H1 (cell line): Measurements from ENCODE around the gene PLXNA3. TPM values are rescaled to one million over a fixed set of nuclear protein-coding genes. Genes with fewer than 3 reads are reported as not detected.

Experiments used
- CTCF ChIA-PET: fragments of 300-600 bp; sonication (Branson Sonifier 250); formaldehyde crosslinking; loops from one replicate; lab custom pipeline; 2021; ENCODE audit not compliant: partially characterized antibody; lab: Charles Lee
- POLR2A ChIA-PET: fragments of 300-600 bp; sonication (Branson Sonifier 250); formaldehyde crosslinking; loops from one replicate; lab custom pipeline; 2021; ENCODE audit warnings: inconsistent platforms; ENCODE audit not compliant: partially characterized antibody; lab: Charles Lee
- DNase-seq, 2 experiments: peaks; one replicate each; pipeline versions ENCODE4 v3.0.0 to v3.0.0-alpha.2; 2010 to 2022; ENCODE audit warnings: low spot score in 2 of 2, low read depth in 1 of 2, mixed read lengths in 1 of 2
- FAIRE-seq: peaks from 2 replicates; lab custom pipeline; 2011; peaks lifted over from hg19 to GRCh38; lab: Jason Lieb, UNC
- H2AFZ ChIP-seq: 2 replicates; pipeline ENCODE4 v1.8.1; 2012; ENCODE audit warnings: low read length, inconsistent platforms
- H2AK5ac ChIP-seq: 2 replicates; pipeline ENCODE4 v1.6.1; 2013; ENCODE audit warnings: low read depth, low read length
- H2BK120ac ChIP-seq: replicated peaks from 2 replicates; pipeline ENCODE3; 2013; ENCODE audit warnings: low read depth, low read length, inconsistent platforms
- H2BK12ac ChIP-seq: 2 replicates; pipeline ENCODE4 v1.6.1; 2013; ENCODE audit warnings: low read depth, low read length
- H2BK15ac ChIP-seq: 2 replicates; pipeline ENCODE4 v1.6.1; 2013; ENCODE audit warnings: low read length
- H2BK20ac ChIP-seq: 2 replicates; pipeline ENCODE4 v1.6.1; 2013; ENCODE audit warnings: low read length
- H2BK5ac ChIP-seq: 2 replicates; pipeline ENCODE4 v1.6.1; 2013; ENCODE audit warnings: low read depth, low read length
- H3K14ac ChIP-seq: 2 replicates; pipeline ENCODE4 v1.6.1; 2013; ENCODE audit warnings: inconsistent platforms; ENCODE audit not compliant: insufficient read length
- H3K18ac ChIP-seq: 2 replicates; pipeline ENCODE4 v1.6.1; 2013; ENCODE audit warnings: low read length; ENCODE audit errors: extremely low read depth
- H3K23ac ChIP-seq: 2 replicates; pipeline ENCODE4 v1.6.1; 2013; ENCODE audit warnings: inconsistent platforms; ENCODE audit not compliant: insufficient read length
- H3K23me2 ChIP-seq: 2 replicates; pipeline ENCODE4 v1.6.1; 2013; ENCODE audit warnings: low read depth, low read length
- H3K27ac ChIP-seq: 2 replicates; pipeline ENCODE4 v1.6.1; 2011; ENCODE audit warnings: low read depth, low read length, inconsistent platforms
- H3K27me3 ChIP-seq, 4 experiments: replicated peaks in 1 of 4; 1 replicate in 1 of 4; 2 replicates in 3 of 4; pipeline versions ENCODE4 v1.6.1 to v1.8.1; 2011 to 2013; ENCODE audit warnings: low read length in 3 of 4, mild to moderate bottlenecking in 3 of 4, inconsistent platforms in 2 of 4, mixed read lengths in 2 of 4, moderate library complexity in 1 of 4; ENCODE audit not compliant: control insufficient read depth in 3 of 4, insufficient read depth in 3 of 4; ENCODE audit errors: extremely low read depth in 1 of 4
- H3K36me3 ChIP-seq, 4 experiments: 2 replicates each; pipeline versions ENCODE4 v1.6.1 to v1.8.1; 2011 to 2013; ENCODE audit warnings: mild to moderate bottlenecking in 4 of 4, low read length in 3 of 4, moderate library complexity in 2 of 4, control low read depth in 1 of 4, inconsistent platforms in 1 of 4; ENCODE audit not compliant: insufficient read depth in 4 of 4, control insufficient read depth in 2 of 4
- H3K4ac ChIP-seq: replicated peaks from 2 replicates; pipeline ENCODE3; 2013; ENCODE audit warnings: low read length, low read depth, mixed read lengths, inconsistent platforms; ENCODE audit not compliant: insufficient read length
- H3K4me1 ChIP-seq, 4 experiments: replicated peaks in 1 of 4; 1 replicate in 1 of 4; 2 replicates in 3 of 4; pipeline versions ENCODE4 v1.6.1 to v1.8.1; 2011 to 2013; ENCODE audit warnings: low read length in 3 of 4, inconsistent platforms in 2 of 4, mixed read lengths in 1 of 4; ENCODE audit not compliant: insufficient read depth in 4 of 4, control insufficient read depth in 3 of 4
- H3K4me2 ChIP-seq, 2 experiments: 2 replicates each; pipeline versions ENCODE4 v1.6.1 to v1.8.1; 2011 to 2013; ENCODE audit warnings: low read depth in 2 of 2, low read length in 2 of 2, control low read depth in 1 of 2, inconsistent platforms in 1 of 2, mild to moderate bottlenecking in 1 of 2; ENCODE audit not compliant: insufficient read depth in 1 of 2
- H3K4me3 ChIP-seq, 4 experiments: fragments of 200-600, 300-600 bp in 1 of 4; sonication (generic), shearing (Covaris generic), sonication (Bioruptor Twin) in 1 of 4; 2 replicates each; pipeline versions ENCODE4 v1.5.1 to v1.8.1; 2011 to 2016; ENCODE audit warnings: low read length in 4 of 4, low read depth in 3 of 4, control low read depth in 2 of 4, inconsistent platforms in 2 of 4, mild to moderate bottlenecking in 2 of 4, mixed read lengths in 1 of 4, moderate library complexity in 1 of 4; ENCODE audit not compliant: insufficient read depth in 2 of 4; ENCODE audit errors: extremely low read depth in 1 of 4
- H3K56ac ChIP-seq: replicated peaks from 2 replicates; pipeline ENCODE3; 2013; ENCODE audit warnings: low read depth, mild to moderate bottlenecking, mixed read lengths, low read length, inconsistent platforms; ENCODE audit not compliant: insufficient read length
- H3K79me1 ChIP-seq: 2 replicates; pipeline ENCODE4 v1.6.1; 2013; ENCODE audit warnings: low read depth, low read length, control low read depth
- H3K79me2 ChIP-seq, 2 experiments: 2 replicates each; pipeline versions ENCODE4 v1.6.1 to v1.8.1; 2012 to 2013; ENCODE audit warnings: low read length in 2 of 2, mild to moderate bottlenecking in 2 of 2, inconsistent platforms in 1 of 2; ENCODE audit not compliant: insufficient read depth in 2 of 2, control insufficient read depth in 1 of 2
- H3K9ac ChIP-seq, 4 experiments: replicated peaks in 1 of 4; 1 replicate in 1 of 4; 2 replicates in 3 of 4; pipeline versions ENCODE4 v1.6.1 to v1.8.1; 2011 to 2013; ENCODE audit warnings: low read depth in 3 of 4, low read length in 3 of 4, control low read depth in 2 of 4, mild to moderate bottlenecking in 2 of 4, moderate library complexity in 2 of 4, inconsistent platforms in 1 of 4; ENCODE audit errors: extremely low read depth in 1 of 4
- H3K9me3 ChIP-seq, 2 experiments: 2 replicates each; pipeline versions ENCODE4 v1.6.1 to v1.8.1; 2012 to 2013; ENCODE audit warnings: mild to moderate bottlenecking in 2 of 2, moderate library complexity in 2 of 2, control low read depth in 1 of 2, inconsistent platforms in 1 of 2, low read depth in 1 of 2, low read length in 1 of 2, mixed read lengths in 1 of 2; ENCODE audit not compliant: insufficient read depth in 2 of 2
- H4K20me1 ChIP-seq, 2 experiments: replicated peaks in 1 of 2; 2 replicates each; pipeline versions ENCODE3 to v1.8.1; 2011 to 2013; ENCODE audit warnings: inconsistent platforms in 2 of 2, low read length in 2 of 2, mild to moderate bottlenecking in 1 of 2; ENCODE audit not compliant: insufficient read depth in 2 of 2, control insufficient read depth in 1 of 2
- H4K5ac ChIP-seq: 2 replicates; pipeline ENCODE4 v1.6.1; 2013; ENCODE audit warnings: low read length, low read depth, mixed read lengths, inconsistent platforms; ENCODE audit not compliant: insufficient read length
- H4K8ac ChIP-seq: 2 replicates; pipeline ENCODE4 v1.8.0; 2013; ENCODE audit warnings: mild to moderate bottlenecking, moderate library complexity, low read length, inconsistent platforms; ENCODE audit not compliant: insufficient read depth; ENCODE audit errors: extremely low read depth
- H4K91ac ChIP-seq: replicated peaks from 2 replicates; pipeline ENCODE3; 2013; ENCODE audit warnings: low read length, mixed read lengths, inconsistent platforms; ENCODE audit not compliant: insufficient read length
- CHD1 ChIP-seq: IDR thresholded peaks from 2 replicates; pipeline ENCODE4 v1.6.1; 2012; ENCODE audit warnings: low read depth, low read length, improper control_type of control experiment
- E2F6 ChIP-seq: IDR thresholded peaks from 2 replicates; pipeline ENCODE4 v1.6.1; 2012; ENCODE audit warnings: inconsistent platforms
- KDM5A ChIP-seq: fragments of 200-600 bp; IDR thresholded peaks from 2 replicates; pipeline ENCODE4 v1.7.1; 2012; ENCODE audit warnings: mild to moderate bottlenecking, low read length, inconsistent platforms, mixed read lengths
- NANOG ChIP-seq: IDR thresholded peaks from 2 replicates; pipeline ENCODE4 v1.6.1; 2011; ENCODE audit warnings: low read length, low read depth, mild to moderate bottlenecking, inconsistent platforms; ENCODE audit not compliant: insufficient read depth, poor library complexity, severe bottlenecking
- NRF1 ChIP-seq: IDR thresholded peaks from 2 replicates; pipeline ENCODE4 v1.6.1; 2011; ENCODE audit warnings: mild to moderate bottlenecking, low read depth, low read length, improper control_type of control experiment
- PHF8 ChIP-seq: fragments of 200-600 bp; sonication (generic); conservative IDR thresholded peaks from 2 replicates; pipeline ENCODE4 v1.7.1; 2012; ENCODE audit warnings: low read depth, mild to moderate bottlenecking, inconsistent platforms, low read length, moderate library complexity
- RXRA ChIP-seq: IDR thresholded peaks from 2 replicates; pipeline ENCODE4 v1.6.1; 2011; ENCODE audit warnings: low read depth, mild to moderate bottlenecking, low read length, moderate library complexity; ENCODE audit not compliant: insufficient read depth
- SIRT6 ChIP-seq: IDR thresholded peaks from one replicate; pipeline ENCODE4 v1.7.1; 2012; ENCODE audit warnings: low read length, inconsistent platforms
- SUZ12 ChIP-seq: fragments of 200-600 bp; sonication (generic); IDR thresholded peaks from 2 replicates; pipeline ENCODE4 v1.6.1; 2012; ENCODE audit warnings: mild to moderate bottlenecking, inconsistent platforms, low read length, moderate library complexity, mixed read lengths
- TAF7 ChIP-seq: optimal IDR thresholded peaks from 2 replicates; pipeline ENCODE3; 2011; ENCODE audit warnings: low read depth, mild to moderate bottlenecking, inconsistent platforms, low read length, moderate library complexity, borderline replicate concordance
- USF2 ChIP-seq: IDR thresholded peaks from 2 replicates; pipeline ENCODE4 v1.6.1; 2011; ENCODE audit warnings: low read length, improper control_type of control experiment
- WGBS, 2 experiments: shearing (Covaris generic) in 1 of 2; methylation state at CpG; one replicate each; pipeline versions ENCODE4 v1.1.6 to v1.1.7; 2013 to 2015; ENCODE audit warnings: low lambda C conversion rate in 2 of 2, mixed read lengths in 2 of 2, inconsistent platforms in 1 of 2, low coverage in 1 of 2, missing lambda C conversion rate in 1 of 2; ENCODE audit not compliant: insufficient replicate concordance in 2 of 2, insufficient coverage in 1 of 2, insufficient read length in 1 of 2; ENCODE audit errors: extremely low coverage in 1 of 2, missing lambda C conversion rate in 1 of 2; 5-methylcytosine and 5-hydroxymethylcytosine counted together
- polyA plus RNA-seq, 7 experiments: library from polyadenylated mRNA; depleted of rRNA in 3 of 7; stranded (reverse) in 5 of 7; unstranded in 2 of 7; fragments of >200 nt in 5 of 7; fragments of 200-250 nt in 2 of 7; gene quantifications; 1 replicate in 5 of 7; 2 replicates in 1 of 7; 4 replicates in 1 of 7; pipeline versions ENCODE4 v1.2.1 to v1.2.3, GENCODE V29; 2011 to 2013; ENCODE audit warnings: missing spikeins in 2 of 7, mixed read lengths in 2 of 7
- total RNA-seq: library from RNA; stranded (reverse); fragmentation: NEBNext Ultra II Directional; extraction: Animal tissue kit (Norgen Biotek cat#: 25700); gene quantifications from 2 replicates; pipeline ENCODE4 v1.2.1, GENCODE V29; 2021

The PLXNA3 gene
- total and polyA plus RNA-seq, 2 of the 8 experiments (the other 6 are each of a cell fraction or from before 2014, with no cell fraction given), result 10.7 to 18.2 TPM

DNA sequence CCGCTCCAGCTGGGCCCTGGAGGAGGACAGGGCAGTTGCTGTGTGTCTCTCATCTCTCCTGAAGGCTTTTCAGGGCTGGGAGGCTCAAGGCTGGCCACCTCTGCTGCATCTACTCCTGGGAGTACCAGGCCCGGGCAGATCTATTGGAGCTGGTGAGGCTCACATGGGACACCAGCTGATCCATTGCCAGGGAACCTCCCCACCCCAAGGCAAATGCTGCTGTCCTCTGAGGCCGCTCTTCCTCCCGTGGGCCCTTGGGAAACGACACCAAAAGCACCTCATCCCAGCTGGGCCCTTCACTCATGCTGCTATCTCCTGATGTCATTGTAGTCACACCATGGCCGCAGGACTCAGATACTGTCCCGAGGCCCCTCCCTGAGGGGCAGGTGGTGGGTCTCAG lies 24.7 kb downstream of the PLXNA3 start:
- H2BK20ac ChIP-seq, result no peak overlapping the region
- H3K36me3 ChIP-seq, result peaks cover 0 to 13% (median 0%) of the 10 kb centered on the region in 4 experiments; a peak in 2 of 8 replicates
- H4K20me1 ChIP-seq, result peaks cover 0 to 2% of the 10 kb centered on the region in 2 experiments
- H4K8ac ChIP-seq, result no peak overlapping the region
- DNase-seq (no peak), FAIRE-seq (no peak)
- H3K4me3 ChIP-seq, result no peak overlapping the region
- H3K18ac ChIP-seq, result no peak overlapping the region
- no peaks in the 10 kb centered on the region for H3K79me2 ChIP-seq
- ChIA-PET POLR2A (interaction anchor here (1.0 to 1.2 kb wide), 2 partner anchors 47 to 85 kb away, joined by 3 read pairs; partner anchors contain the start of gene RPL10), CTCF (interaction anchor here (1.0 to 2.1 kb wide), 4 partner anchors 33 to 51 kb away, joined by 3 to 8 read pairs (median 4); no protein-coding TSS in a partner anchor)
- no peak overlapping the region for H2BK15ac ChIP-seq
- no peak overlapping the region for H3K56ac ChIP-seq
- 94% methylated on average over 7 of the region's 7 CpGs; no CpG with 5 or more reads in 1 of the 2 experiments for WGBS, 2 experiments
- H3K14ac ChIP-seq, result no peak overlapping the region
- no peak overlapping the region for H2AK5ac ChIP-seq
- H3K9me3 ChIP-seq, result no peaks in the 10 kb centered on the region
- H3K4ac ChIP-seq, result no peak overlapping the region
- no peak overlapping the region for H2BK120ac ChIP-seq
- H3K9ac ChIP-seq, result no peak overlapping the region
- H3K23me2 ChIP-seq, result peaks cover 3% of the 10 kb centered on the region; the same call in 1 of the 2 replicates
- no peak overlapping the region for H2AFZ ChIP-seq
- H2BK12ac ChIP-seq, result no peak overlapping the region
- no peak overlapping the region for H2BK5ac ChIP-seq
- H4K5ac ChIP-seq, result no peak overlapping the region
- no peak overlapping the region for H3K4me2 ChIP-seq
- peaks cover 0 to 6% (median 2%) of the 10 kb centered on the region in 4 experiments; a peak in 4 of 7 replicates for H3K4me1 ChIP-seq
- H3K27me3 ChIP-seq, result no peaks in the 10 kb centered on the region
- H4K91ac ChIP-seq, result no peak overlapping the region
- no peak overlapping the region for H3K27ac ChIP-seq
- no peaks in the 10 kb centered on the region for H3K79me1 ChIP-seq
- no peak overlapping the region for H3K23ac ChIP-seq
- TF ChIP-seq USF2 (no peak), CHD1 (no peak), TAF7 (no peak), NANOG (no peak), SIRT6 (no peak), RXRA (no peak), SUZ12 (no peak), PHF8 (no peak), E2F6 (no peak), KDM5A (no peak), NRF1 (no peak)
